CD4-positive, alpha-beta T cell treated with Interleukin-4 for 4 hours (primary cell): ENCODE data around the gene CREG1.
"Not testable (repeated sequence)": the region's sequence is repeated elsewhere in the genome, so short reads cannot be mapped to it uniquely, and the experiment has no call there.

Source experiments
- DNase-seq: peaks from one replicate; pipeline ENCODE4 v3.0.0-alpha.2; 2020

The CREG1 gene

DNA sequence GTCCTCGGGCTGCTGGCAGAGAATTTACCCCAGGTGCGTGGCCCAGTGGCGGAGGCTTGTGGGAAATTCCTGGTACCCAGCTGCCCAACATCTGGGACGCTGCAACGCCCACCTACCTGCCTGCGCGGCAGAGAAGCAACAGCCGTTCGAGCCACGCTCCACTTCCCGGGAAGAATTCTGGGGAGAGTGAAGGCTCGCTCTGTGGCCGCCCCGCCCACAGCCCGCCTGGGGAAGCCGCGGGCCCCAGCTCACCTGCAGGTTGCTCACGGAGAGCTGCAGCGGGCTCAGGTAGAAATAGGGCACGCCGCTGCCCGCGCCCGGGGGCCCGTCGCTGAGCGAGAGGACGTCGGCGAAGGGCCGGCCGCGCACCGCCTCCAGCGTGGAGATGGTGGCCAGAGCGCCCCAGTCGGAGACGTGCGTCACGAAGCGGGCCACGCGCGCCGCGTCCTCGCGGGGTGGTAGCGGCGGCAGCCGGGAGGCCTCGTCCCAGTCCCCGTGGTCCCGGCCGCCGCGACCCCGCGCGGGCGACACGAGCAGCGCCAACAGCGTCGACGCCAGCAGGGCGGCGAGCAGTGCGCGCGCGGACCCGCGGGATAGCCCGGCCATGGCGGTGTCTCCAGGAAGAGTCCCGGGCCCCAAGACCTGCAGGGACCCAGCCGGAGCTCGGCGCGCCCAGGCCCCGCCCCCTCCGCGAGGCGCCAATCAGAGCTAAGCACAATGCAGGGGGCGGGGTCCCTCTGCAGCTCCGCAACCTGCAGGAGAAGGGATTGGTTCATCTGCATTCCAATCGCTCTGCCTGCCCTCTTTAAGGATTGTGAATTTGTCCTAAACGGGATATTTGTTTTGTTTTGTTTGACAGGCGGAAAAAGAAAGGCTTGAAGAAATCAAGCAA, at the start of gene CREG1:
TSS of gene CREG1 (minus strand) at position 627 of the 892 bp plus-strand sequence.
- DNase-seq = peak; percentile 83

DNA sequence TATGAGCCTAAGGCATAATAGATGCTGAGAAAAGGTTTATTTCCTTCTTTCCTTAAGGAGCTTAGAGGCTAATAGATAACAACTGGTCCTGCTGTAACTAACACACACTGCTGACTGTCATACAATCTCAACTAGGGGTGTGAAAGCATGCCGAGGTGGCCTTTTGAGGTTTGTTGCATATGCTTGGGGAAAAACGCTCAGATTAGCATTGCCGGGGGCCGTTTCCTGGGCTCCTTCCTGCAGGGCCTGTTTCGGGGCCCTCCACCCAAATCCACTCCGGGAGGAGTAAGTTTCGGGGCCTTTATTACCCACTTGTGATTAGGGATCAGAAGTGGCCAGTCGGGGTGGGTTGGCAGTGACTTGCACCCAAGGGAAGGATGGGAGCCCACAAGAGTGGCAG, 49.3 kb upstream of the CREG1 start:
- DNase-seq = peak; percentile 26

DNA sequence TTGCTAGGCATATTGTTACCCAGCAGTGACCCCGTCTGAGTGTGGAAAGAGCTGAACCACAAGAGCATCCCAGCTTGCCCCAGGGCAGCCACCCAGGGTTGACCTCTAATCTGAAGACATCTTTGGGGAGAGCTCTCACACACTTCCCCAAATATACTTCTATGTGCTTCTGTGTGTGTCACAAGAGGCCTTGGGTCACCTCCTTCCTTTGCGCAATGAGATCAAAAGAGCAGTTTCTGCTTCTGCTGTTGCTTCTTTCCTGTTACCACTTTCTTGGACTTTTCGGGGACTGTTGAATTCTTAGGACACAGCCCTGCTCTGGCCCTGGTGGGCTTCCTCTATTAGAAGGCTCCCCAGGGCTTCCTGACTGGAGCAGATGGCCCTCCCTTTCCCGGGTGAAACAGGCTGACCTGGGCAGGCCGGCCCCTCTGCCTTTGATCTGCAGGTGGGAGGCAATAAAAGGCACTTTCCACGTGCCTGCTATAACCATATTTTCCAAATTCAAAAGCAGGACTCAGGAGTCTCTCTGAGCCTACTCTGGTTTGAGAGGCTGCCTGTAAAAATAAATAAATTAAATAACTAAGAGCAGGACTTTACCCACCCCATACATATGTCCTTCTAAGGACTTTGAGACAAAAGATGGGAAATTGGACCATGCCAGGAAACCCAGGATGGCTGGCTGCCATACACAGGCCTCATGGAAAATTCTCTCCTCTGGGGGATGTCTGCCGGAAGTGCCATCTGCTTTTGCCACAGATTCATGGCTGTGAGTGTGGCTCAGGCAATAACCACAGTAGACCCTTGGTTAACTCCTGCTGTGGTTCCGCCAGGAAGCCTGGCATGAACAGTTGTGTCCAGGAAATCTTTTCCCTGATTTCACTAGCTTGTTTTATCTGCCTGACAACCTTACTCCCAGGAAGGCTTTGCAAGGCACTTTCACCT, 48.2 kb upstream of the CREG1 start:
- DNase-seq = peak; percentile 35

DNA sequence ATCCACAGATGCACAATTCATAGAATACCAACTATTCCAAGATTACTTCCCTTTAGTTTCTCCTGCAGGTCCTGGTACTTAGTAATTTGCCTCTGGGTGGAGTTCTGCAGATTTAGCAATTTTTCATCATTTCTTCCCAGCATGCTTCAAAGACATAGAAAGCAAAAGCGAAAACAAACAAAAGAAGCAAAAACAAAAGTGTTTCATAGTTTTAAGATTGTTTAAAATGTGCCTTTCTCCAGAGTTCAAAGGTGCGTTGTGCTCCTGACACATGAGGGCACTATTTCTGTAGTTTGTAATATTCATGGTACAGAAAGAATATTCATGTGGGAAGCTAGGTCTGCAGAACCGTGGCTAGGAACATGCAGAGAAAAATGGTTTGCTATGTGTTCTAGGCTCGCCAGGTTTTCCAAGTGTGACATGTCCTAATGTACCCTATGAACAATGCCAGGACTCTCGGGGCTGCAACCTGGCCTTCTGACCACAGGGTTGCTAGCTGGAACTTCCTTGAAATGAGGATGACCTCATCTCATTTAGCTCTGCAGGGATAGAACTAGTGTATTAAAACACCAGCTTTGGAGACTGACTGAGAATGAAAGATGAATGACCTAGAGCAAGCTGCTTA, 46.5 kb upstream of the CREG1 start:
- DNase-seq = peak; percentile 74

- no peak for DNase-seq
These were observed 41.3 kb upstream of the CREG1 start for GRCh38 chr1:167594822-167595221.

DNA sequence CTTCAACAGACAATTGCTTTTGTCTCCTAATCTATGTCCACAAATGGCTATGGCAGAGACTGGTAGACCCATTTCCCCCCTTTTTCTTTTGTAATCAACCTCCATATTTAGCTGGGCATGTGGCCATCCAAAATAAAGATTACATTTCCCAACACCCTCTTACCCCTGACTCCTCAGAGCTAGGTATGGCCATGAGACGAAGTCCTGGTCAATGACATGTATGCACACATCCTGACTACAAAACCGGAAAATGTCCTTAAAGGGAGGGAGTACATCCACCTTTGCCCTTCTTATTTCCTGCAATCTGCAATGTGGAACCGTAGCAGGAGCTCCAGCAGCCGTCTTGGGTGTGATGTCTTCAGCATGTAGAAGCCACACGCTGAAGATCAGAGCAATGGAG, 40.3 kb upstream of the CREG1 start:
- no peak for DNase-seq

- DNase-seq = no peak
These were observed 38.9 kb upstream of the CREG1 start for GRCh38 chr1:167592475-167592874.

- no peak for DNase-seq
These were observed 34.8 kb upstream of the CREG1 start for GRCh38 chr1:167588361-167588760.

DNA sequence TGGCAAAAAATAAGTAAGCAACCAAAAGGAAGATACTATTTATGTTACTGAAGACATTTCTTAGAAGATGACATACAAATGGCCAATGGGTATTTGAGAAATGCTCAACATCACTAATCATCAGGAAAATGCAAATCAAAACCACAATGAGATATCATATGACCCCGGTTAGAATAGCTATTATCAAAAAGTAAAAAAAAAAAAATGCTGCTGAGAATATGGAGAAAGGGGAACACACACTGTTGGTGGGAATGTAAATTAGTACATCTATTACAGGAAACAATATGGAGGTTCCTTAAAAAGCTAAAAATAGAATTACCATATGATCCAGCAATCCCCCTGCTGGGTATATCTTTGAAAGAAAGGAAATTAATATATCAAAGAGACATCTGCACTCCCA, 34.3 kb upstream of the CREG1 start:
- DNase-seq = no peak

- no peak for DNase-seq
These were observed 33.8 kb upstream of the CREG1 start for GRCh38 chr1:167587342-167587741.

- DNase-seq = no peak
These were observed 31.0 kb upstream of the CREG1 start for GRCh38 chr1:167584581-167584980.

DNA sequence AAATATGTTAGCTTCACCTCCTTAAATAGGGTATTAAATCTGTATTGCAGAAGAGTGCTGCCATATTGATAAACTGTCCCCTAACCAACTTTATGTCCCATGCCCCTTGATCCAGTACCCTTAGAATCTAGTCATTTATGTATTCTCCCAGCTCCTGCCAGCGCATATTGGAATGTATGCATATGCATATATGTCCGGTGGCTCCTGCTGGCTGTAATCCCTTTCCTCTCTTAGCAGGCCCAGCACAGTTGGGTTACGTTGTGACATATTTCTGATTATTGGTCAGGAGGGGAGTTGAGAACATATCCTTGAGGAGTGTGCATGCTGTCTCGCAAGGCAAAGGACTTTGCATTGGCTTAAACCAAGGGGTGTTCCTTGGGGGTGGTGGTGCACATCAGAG, 29.2 kb upstream of the CREG1 start:
- DNase-seq = no peak

DNA sequence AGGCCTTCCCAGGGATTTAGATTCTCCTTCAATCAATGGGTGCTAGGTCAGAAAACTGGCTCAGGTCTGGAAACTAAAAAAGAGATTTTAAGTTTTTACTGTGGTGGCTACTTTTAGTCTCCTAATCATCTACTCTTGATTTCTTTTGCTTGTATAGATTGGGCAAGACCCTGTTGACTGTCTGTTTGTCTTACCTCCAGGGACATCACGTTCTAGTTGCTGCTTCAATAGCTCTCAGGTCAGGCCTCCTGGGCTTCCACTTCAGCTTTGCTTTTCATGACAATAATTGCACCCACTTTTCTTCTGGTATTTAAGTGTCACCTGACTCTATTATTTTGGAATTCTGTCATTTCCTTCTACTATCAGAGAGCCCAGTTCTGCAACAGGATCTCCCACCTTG, 28.5 kb upstream of the CREG1 start:
- no peak for DNase-seq

DNA sequence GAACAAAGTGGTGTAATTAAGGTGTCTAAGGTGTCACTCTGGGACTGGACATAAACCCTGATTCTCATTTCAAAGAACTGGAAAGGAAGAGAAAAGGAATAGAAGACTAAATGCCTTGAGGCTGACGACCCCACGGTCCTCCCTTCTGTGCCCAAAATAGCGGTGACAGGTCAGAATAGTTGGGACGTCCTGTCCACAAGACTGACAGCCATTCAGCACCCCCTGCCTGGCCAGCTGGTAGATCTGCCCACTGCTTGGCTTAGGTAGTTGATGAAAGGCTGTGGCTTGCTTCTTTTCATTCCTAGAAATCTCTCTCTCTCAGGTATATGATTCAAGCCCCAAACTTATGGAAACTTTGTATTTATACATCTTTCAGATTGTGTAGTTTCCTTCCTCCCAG, 26.4 kb upstream of the CREG1 start:
- no peak for DNase-seq

GRCh38 chr1:167578939-167579521, 25.5 kb upstream of the CREG1 start:
- DNase-seq = no peak

DNA sequence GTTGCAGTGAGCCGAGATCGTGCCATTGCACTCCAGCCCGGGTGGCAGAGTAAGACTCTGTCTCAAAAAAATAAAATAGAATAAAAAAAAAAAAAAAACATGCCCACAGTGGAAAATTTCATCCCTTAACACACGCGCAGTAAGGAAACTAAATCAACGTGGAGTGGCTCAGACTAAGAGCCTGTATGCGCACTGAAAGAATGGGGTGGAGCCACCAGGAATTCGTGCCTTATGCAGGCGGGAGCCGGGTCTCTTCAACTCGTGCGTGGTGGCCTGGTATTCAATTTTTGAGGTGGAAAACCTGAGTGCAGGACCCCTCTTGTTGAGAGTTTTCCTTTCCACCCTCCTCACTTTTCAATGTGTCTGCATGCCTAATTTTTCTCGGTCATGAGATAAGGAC, 22.1 kb upstream of the CREG1 start:
- DNase-seq = no peak

DNA sequence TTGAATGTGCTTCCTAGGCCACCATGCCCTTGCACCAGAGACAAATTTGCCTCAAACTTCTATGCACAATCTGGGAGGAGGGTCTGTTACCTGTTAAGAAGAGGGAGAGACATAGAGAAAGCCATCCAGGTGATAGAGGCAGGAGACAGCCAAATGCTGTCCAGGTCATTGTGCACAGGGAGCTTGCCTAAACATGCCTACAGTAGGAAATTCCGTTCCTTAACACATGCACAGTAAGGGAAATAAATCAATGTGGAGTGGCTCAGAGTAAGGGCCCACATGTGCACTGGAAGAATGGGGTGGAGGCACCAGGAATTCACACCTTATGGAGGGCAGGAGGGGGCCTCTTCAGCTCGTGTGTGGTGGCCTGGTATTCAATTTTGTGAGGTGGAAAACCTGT, 19.5 kb upstream of the CREG1 start:
- no peak for DNase-seq

DNA sequence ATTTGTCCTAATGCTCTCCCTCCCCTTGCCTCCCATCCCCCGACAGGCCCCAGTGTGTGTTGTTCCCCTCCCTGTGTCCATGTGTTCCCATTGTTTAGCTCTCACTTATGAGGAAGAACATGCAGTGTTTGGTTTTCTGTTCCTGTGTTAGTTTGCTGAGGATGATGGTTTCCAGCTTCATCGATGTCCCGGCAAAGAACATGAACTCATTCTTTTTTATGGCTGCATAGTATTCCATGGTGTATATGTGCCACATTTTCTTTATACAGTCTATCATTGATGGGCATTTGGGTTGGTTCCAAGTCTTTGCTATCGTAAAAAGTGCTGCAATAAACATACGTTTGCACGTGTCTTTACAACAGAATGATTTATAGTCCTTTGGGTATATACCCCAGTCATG, 17.1 kb upstream of the CREG1 start:
- not testable (repeated sequence) for DNase-seq

GRCh38 chr1:167567663-167568062, 14.1 kb upstream of the CREG1 start:
- DNase-seq = no peak

DNA sequence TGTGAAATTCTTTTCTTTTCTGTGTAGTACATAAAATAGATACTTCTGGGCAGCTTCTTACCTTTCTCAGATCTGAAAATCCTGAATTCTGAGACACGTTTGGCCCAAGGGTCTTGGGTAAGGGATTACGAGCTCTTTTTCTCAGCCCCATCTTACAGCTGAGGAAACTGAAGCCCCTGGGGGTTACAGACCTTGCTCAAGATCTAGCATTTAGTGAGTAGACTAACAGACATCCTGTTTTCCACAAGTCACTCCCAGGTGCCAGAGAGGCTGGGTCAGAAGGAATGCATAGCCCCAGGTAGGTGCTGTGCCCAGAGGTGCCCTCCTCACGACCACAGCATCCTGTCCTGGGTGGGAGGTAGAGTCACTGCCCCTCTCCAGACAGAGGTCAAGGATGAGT, 13.2 kb upstream of the CREG1 start:
- DNase-seq = no peak

- DNase-seq = no peak
These were observed 12.4 kb upstream of the CREG1 start for GRCh38 chr1:167565922-167566321.

GRCh38 chr1:167564612-167565270, 11.2 kb upstream of the CREG1 start:
- DNase-seq = no peak
